ENCODE data around the gene CREBBP. TPM values are rescaled to one million over a fixed set of nuclear protein-coding genes. Genes with fewer than 3 reads are reported as not detected.
A peak's percentile ranks its signal among the peaks of the same experiment; 100 is the strongest.

Gene CREBBP
- total RNA-seq, 1 donor from 2014 or later: 59.2 TPM

GRCh38 chr16:3856367-3857141 lies 24.0 kb downstream of the CREBBP start:
- Mint-ChIP-seq H3K4me3 (ENCODE audit: unreplicated experiment) (no peak overlapping the region), H3K9me3 (ENCODE audit: low read depth) (no peaks in the 10 kb centered on the region), H3K27ac (ENCODE audit: unreplicated experiment) (peak overlapping the region; percentile 54), H3K36me3 (ENCODE audit: low read depth) (no peaks in the 10 kb centered on the region), H3K27me3 (ENCODE audit: low read depth) (no peaks in the 10 kb centered on the region), H3K4me1 (ENCODE audit: low read depth) (peaks cover 55% of the 10 kb centered on the region)
- DNase-seq (ENCODE audit: low spot score): no peak
- TF ChIP-seq, protein P1, sequence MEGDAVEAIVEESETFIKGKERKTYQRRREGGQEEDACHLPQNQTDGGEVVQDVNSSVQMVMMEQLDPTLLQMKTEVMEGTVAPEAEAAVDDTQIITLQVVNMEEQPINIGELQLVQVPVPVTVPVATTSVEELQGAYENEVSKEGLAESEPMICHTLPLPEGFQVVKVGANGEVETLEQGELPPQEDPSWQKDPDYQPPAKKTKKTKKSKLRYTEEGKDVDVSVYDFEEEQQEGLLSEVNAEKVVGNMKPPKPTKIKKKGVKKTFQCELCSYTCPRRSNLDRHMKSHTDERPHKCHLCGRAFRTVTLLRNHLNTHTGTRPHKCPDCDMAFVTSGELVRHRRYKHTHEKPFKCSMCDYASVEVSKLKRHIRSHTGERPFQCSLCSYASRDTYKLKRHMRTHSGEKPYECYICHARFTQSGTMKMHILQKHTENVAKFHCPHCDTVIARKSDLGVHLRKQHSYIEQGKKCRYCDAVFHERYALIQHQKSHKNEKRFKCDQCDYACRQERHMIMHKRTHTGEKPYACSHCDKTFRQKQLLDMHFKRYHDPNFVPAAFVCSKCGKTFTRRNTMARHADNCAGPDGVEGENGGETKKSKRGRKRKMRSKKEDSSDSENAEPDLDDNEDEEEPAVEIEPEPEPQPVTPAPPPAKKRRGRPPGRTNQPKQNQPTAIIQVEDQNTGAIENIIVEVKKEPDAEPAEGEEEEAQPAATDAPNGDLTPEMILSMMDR (IDR thresholded peaks at IDR 0.05): no peak

- Mint-ChIP-seq H3K27ac (ENCODE audit: unreplicated experiment) (no peak overlapping the region), H3K4me3 (ENCODE audit: unreplicated experiment) (no peak overlapping the region)
Measured at GRCh38 chr16:3854750-3855541, 25.6 kb downstream of the CREBBP start.

DNA sequence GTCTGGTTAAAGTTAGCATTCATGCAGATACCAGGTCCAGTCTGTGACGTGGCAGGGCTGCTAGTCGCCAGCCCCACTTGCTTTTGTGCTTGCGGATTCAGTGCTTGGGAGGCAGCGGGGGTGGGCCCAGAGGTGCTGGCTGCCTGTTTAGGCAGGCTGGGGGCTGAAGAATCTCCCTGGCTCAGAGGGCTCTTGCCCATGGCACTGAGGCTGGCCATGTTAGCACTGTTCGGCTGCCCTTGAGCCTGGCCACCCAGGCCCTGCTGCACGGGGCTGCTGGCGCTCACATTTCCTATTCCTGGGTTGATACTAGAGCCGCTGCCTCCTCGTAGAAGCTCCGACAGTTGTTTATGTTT lies 30.0 kb downstream of the CREBBP start:
- no peaks in the 10 kb centered on the region for H3K9me3 Mint-ChIP-seq (ENCODE audit: low read depth)
- H3K4me3 Mint-ChIP-seq (ENCODE audit: unreplicated experiment): no peak overlapping the region
- H3K36me3 Mint-ChIP-seq (ENCODE audit: low read depth): no peaks in the 10 kb centered on the region
- no peak for DNase-seq (ENCODE audit: low spot score)
- H3K27me3 Mint-ChIP-seq (ENCODE audit: low read depth): no peaks in the 10 kb centered on the region
- peaks cover 52% of the 10 kb centered on the region for H3K4me1 Mint-ChIP-seq (ENCODE audit: low read depth)
- TF ChIP-seq, protein P1 (IDR thresholded peaks at IDR 0.05): no peak
- H3K27ac Mint-ChIP-seq (ENCODE audit: unreplicated experiment): no peak overlapping the region

More at GRCh38 chr16:3854750-3855541, 25.6 kb downstream of the CREBBP start:
- Mint-ChIP-seq H3K9me3 (ENCODE audit: low read depth) (no peaks in the 10 kb centered on the region), H3K36me3 (ENCODE audit: low read depth) (no peaks in the 10 kb centered on the region), H3K27me3 (ENCODE audit: low read depth) (no peaks in the 10 kb centered on the region), H3K4me1 (ENCODE audit: low read depth) (peaks cover 52% of the 10 kb centered on the region)
- no peak for DNase-seq (ENCODE audit: low spot score)
- TF ChIP-seq, protein P1 (IDR thresholded peaks at IDR 0.05): no peak

GRCh38 chr16:3849751-3850543 lies 30.6 kb downstream of the CREBBP start:
- TF ChIP-seq, protein P1 (IDR thresholded peaks at IDR 0.05): no peak
- H3K27me3 Mint-ChIP-seq (ENCODE audit: low read depth): no peaks in the 10 kb centered on the region
- no peak for DNase-seq (ENCODE audit: low spot score)
- H3K4me3 Mint-ChIP-seq (ENCODE audit: unreplicated experiment): no peak overlapping the region
- peaks cover 54% of the 10 kb centered on the region for H3K4me1 Mint-ChIP-seq (ENCODE audit: low read depth)
- no peaks in the 10 kb centered on the region for H3K9me3 Mint-ChIP-seq (ENCODE audit: low read depth)
- no peaks in the 10 kb centered on the region for H3K36me3 Mint-ChIP-seq (ENCODE audit: low read depth)
- H3K27ac Mint-ChIP-seq (ENCODE audit: unreplicated experiment): peak overlapping the region; percentile 57

- Mint-ChIP-seq H3K4me3 (ENCODE audit: unreplicated experiment) (no peak overlapping the region), H3K4me1 (ENCODE audit: low read depth) (peaks cover 39% of the 10 kb centered on the region), H3K27me3 (ENCODE audit: low read depth) (no peaks in the 10 kb centered on the region), H3K27ac (ENCODE audit: unreplicated experiment) (no peak overlapping the region), H3K9me3 (ENCODE audit: low read depth) (no peaks in the 10 kb centered on the region), H3K36me3 (ENCODE audit: low read depth) (no peaks in the 10 kb centered on the region)
- TF ChIP-seq, protein P1 (IDR thresholded peaks at IDR 0.05): no peak
- no peak for DNase-seq (ENCODE audit: low spot score)
Measured at GRCh38 chr16:3846595-3847091, 33.9 kb downstream of the CREBBP start.

Measured in chondrocyte (in vitro differentiated cells).